Breast epithelium (tissue), 3 donors: ENCODE results near the gene OR56A4.

Source experiments
- POLR2A ChIP-seq: fragments of 450-650 bp; IDR thresholded peaks from one replicate; pipeline ENCODE4 v1.6.1; 2016; ENCODE audit warnings: antibody characterized with exemption, mild to moderate bottlenecking, moderate library complexity
- TF ChIP-seq, protein P1 (sequence below), 3 donors: fragments of 450-650 bp; IDR thresholded peaks; one replicate each; pipeline ENCODE4 v1.5.1; 2016 to 2017; ENCODE audit warnings: antibody characterized with exemption in 3 of 3, mild to moderate bottlenecking in 3 of 3, moderate library complexity in 3 of 3

DNA sequence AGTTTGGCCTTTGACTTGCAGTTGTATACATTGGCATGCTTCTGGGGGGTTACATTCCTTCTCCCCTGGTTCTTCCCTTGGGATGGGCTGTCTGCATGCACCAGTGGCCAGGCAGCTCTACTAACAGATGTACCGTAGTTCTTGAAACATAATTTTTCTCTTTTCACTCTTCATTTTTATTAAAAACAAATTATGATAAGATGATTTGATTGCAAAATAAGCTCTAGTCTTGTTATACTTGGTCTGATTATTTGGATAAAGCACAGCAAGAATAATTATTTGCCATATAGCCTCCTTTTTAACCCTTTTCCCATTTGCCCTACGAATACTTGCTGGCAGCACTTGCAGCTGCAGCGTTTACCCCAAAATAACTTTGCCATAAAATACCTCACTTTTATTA lies 51.2 kb downstream of the OR56A4 start:
- no peak for TF ChIP-seq POLR2A
- TF ChIP-seq, protein P1, sequence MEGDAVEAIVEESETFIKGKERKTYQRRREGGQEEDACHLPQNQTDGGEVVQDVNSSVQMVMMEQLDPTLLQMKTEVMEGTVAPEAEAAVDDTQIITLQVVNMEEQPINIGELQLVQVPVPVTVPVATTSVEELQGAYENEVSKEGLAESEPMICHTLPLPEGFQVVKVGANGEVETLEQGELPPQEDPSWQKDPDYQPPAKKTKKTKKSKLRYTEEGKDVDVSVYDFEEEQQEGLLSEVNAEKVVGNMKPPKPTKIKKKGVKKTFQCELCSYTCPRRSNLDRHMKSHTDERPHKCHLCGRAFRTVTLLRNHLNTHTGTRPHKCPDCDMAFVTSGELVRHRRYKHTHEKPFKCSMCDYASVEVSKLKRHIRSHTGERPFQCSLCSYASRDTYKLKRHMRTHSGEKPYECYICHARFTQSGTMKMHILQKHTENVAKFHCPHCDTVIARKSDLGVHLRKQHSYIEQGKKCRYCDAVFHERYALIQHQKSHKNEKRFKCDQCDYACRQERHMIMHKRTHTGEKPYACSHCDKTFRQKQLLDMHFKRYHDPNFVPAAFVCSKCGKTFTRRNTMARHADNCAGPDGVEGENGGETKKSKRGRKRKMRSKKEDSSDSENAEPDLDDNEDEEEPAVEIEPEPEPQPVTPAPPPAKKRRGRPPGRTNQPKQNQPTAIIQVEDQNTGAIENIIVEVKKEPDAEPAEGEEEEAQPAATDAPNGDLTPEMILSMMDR (IDR thresholded peaks at IDR 0.05), result no peak
